Suprapubic skin (tissue), 3 donors: Measurements from ENCODE around the gene KLF16.

Experiments
- CTCF ChIP-seq, 2 donors: fragments of 200-600 bp in 1 of 2; fragments of 450-650 bp in 1 of 2; sonication (generic) in 1 of 2; IDR thresholded peaks; one replicate each; pipeline ENCODE4 v1.5.1; 2016 to 2019; ENCODE audit warnings: antibody characterized with exemption in 2 of 2, mild to moderate bottlenecking in 1 of 2, moderate library complexity in 1 of 2
- EP300 ChIP-seq: sonication (generic); formaldehyde crosslinking; IDR thresholded peaks from one replicate; pipeline ENCODE4 v1.6.1; 2017; ENCODE audit warnings: antibody characterized with exemption

GRCh38 chr19:1818549-1819195, 44.7 kb downstream of the KLF16 start:
- TF ChIP-seq EP300 (no peak), CTCF (IDR thresholded peaks at IDR 0.05) (no peak)
